OCI-LY1 (cell line): ENCODE measurements around the gene SPACDR.

Experiments
- H2AFZ ChIP-seq: fragments of 200-600 bp; sonication (generic), shearing (Covaris generic); 2 replicates; pipeline ENCODE4 v1.6.0; 2014; ENCODE audit warnings: antibody characterized with exemption, mild to moderate bottlenecking, low read length
- H3F3A ChIP-seq: fragments of 200-600 bp; sonication (generic), shearing (Covaris generic); 2 replicates; pipeline ENCODE4 v1.6.0; 2014; ENCODE audit warnings: mild to moderate bottlenecking, antibody characterized with exemption, low read length, moderate library complexity; ENCODE audit not compliant: insufficient read depth
- H3K27ac ChIP-seq: fragments of 200-600 bp; sonication (generic); 2 replicates; pipeline ENCODE4 v1.5.1; 2014; ENCODE audit warnings: low read length, mixed run types, mild to moderate bottlenecking, low read depth; ENCODE audit not compliant: poor library complexity, severe bottlenecking
- H3K27me3 ChIP-seq: fragments of 200-600 bp; sonication (generic); 2 replicates; pipeline ENCODE4 v1.6.0; 2014; ENCODE audit warnings: antibody characterized with exemption, mild to moderate bottlenecking, low read length, moderate library complexity; ENCODE audit not compliant: insufficient read depth
- H3K36me3 ChIP-seq: fragments of 200-600 bp; sonication (generic); 2 replicates; pipeline ENCODE4 v1.6.1; 2014; ENCODE audit warnings: mild to moderate bottlenecking, antibody characterized with exemption, low read length, moderate library complexity, mixed read lengths; ENCODE audit not compliant: insufficient read depth
- H3K4me1 ChIP-seq: fragments of 200-600 bp; sonication (generic); 2 replicates; pipeline ENCODE4 v1.5.1; 2014; ENCODE audit warnings: mild to moderate bottlenecking, low read length, moderate library complexity; ENCODE audit not compliant: insufficient read depth, severe bottlenecking
- H3K4me2 ChIP-seq: fragments of 200-600 bp; sonication (generic), shearing (Covaris generic); 2 replicates; pipeline ENCODE4 v1.6.1; 2014; ENCODE audit warnings: low read length
- H3K4me3 ChIP-seq: fragments of 200-600 bp; sonication (generic); 2 replicates; pipeline ENCODE4 v1.5.1; 2014; ENCODE audit warnings: low read length, low read depth, mild to moderate bottlenecking, mixed read lengths; ENCODE audit not compliant: poor library complexity, severe bottlenecking
- H3K79me2 ChIP-seq: fragments of 200-600 bp; shearing (Covaris generic); 2 replicates; pipeline ENCODE4 v1.6.1; 2016; ENCODE audit warnings: mixed run types, low read length, mixed read lengths; ENCODE audit not compliant: insufficient read depth
- H3K9ac ChIP-seq: fragments of 200-600 bp; sonication (generic), shearing (Covaris generic); 2 replicates; pipeline ENCODE4 v1.6.1; 2014; ENCODE audit warnings: mild to moderate bottlenecking, low read length, mixed read lengths
- H3K9me2 ChIP-seq: fragments of 200-600 bp; sonication (generic), shearing (Covaris generic); 2 replicates; pipeline ENCODE4 v1.6.1; 2014; ENCODE audit warnings: low read depth, mild to moderate bottlenecking, low read length, mixed read lengths
- H3K9me3 ChIP-seq: fragments of 200-600 bp; shearing (Covaris generic); 2 replicates; pipeline ENCODE4 v1.6.1; 2014; ENCODE audit warnings: low read length, mixed read lengths
- H4K20me1 ChIP-seq: fragments of 200-600 bp; sonication (generic), shearing (Covaris generic); 2 replicates; pipeline ENCODE4 v1.6.0; 2016; ENCODE audit warnings: mild to moderate bottlenecking, low read length; ENCODE audit not compliant: insufficient read depth
- EZH2 ChIP-seq: fragments of 200-600 bp; sonication (generic), shearing (Covaris generic); IDR thresholded peaks from 2 replicates; pipeline ENCODE4 v1.8.0; 2017; ENCODE audit warnings: borderline replicate concordance, mixed run types, mild to moderate bottlenecking, antibody characterized with exemption, low read length, moderate library complexity, mixed read lengths
- TF ChIP-seq, protein P1 (sequence below): fragments of 200-600 bp; sonication (generic), shearing (Covaris generic); IDR thresholded peaks from 2 replicates; pipeline ENCODE4 v1.5.1; 2017; ENCODE audit warnings: mild to moderate bottlenecking, antibody characterized with exemption, low read length, moderate library complexity, mixed read lengths

The SPACDR gene

GRCh38 chr7:100472854-100473499 is 8.9 kb upstream of the SPACDR start:
- Histone ChIP-seq H3K9me3 (no peaks in the 10 kb centered on the region), H2AFZ (no peak overlapping the region), H4K20me1 (no peaks in the 10 kb centered on the region), H3K4me2 (no peak overlapping the region; the same call in 1 of the 2 replicates), H3K79me2 (no peaks in the 10 kb centered on the region), H3K36me3 (peaks cover 22% of the 10 kb centered on the region), H3K27ac (no peak overlapping the region), H3K9me2 (no peaks in the 10 kb centered on the region), H3K27me3 (no peaks in the 10 kb centered on the region), H3F3A (no peaks in the 10 kb centered on the region), H3K4me1 (peaks cover 32% of the 10 kb centered on the region), H3K4me3 (no peak overlapping the region), H3K9ac (no peak overlapping the region; the same call in 1 of the 2 replicates)
- no peak for TF ChIP-seq EZH2
- TF ChIP-seq, protein P1, sequence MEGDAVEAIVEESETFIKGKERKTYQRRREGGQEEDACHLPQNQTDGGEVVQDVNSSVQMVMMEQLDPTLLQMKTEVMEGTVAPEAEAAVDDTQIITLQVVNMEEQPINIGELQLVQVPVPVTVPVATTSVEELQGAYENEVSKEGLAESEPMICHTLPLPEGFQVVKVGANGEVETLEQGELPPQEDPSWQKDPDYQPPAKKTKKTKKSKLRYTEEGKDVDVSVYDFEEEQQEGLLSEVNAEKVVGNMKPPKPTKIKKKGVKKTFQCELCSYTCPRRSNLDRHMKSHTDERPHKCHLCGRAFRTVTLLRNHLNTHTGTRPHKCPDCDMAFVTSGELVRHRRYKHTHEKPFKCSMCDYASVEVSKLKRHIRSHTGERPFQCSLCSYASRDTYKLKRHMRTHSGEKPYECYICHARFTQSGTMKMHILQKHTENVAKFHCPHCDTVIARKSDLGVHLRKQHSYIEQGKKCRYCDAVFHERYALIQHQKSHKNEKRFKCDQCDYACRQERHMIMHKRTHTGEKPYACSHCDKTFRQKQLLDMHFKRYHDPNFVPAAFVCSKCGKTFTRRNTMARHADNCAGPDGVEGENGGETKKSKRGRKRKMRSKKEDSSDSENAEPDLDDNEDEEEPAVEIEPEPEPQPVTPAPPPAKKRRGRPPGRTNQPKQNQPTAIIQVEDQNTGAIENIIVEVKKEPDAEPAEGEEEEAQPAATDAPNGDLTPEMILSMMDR: no peak

DNA sequence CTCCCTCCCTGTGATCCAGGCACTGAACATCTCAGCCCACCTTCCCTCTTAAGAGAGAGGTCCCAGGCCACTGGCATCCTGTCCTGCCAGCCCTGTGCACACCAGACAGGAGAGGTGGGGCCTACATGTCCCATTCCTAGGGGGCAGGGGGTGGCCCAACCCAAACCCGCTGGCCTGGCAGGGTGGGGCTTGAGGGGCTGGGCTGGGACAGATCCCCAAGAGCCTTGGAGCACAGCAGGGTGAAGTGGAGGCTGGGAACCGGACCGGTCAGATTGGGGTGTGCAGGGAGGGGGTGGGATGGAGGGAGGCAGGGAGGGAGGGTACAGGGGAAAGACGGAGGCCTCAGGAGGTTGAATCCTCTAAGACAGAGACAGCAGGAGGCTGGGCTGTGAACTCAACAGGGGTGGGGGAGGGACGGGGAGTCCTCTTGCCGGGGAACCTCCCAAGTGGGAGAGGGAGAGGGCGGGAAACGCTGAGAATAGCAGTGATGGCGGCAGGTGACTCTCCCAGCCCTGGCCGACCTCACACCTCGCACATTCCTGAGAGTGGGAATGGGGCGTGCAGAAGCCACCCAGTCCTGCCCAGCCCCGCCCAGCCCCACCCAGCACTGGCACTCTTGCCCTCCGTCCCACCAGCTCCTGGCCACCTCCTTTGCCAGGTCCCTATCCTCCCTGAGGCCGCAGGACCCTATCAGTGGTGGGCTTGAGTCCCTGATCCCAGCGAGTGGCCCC is 8.2 kb upstream of the SPACDR start:
- Histone ChIP-seq H2AFZ (no peak overlapping the region), H3K36me3 (peaks cover 25% of the 10 kb centered on the region), H3K4me3 (no peak overlapping the region), H4K20me1 (no peaks in the 10 kb centered on the region), H3K79me2 (no peaks in the 10 kb centered on the region), H3K9ac (no peak overlapping the region), H3K27ac (no peak overlapping the region), H3F3A (no peaks in the 10 kb centered on the region), H3K4me1 (peaks cover 25% of the 10 kb centered on the region), H3K9me2 (no peaks in the 10 kb centered on the region), H3K9me3 (no peaks in the 10 kb centered on the region), H3K27me3 (no peaks in the 10 kb centered on the region), H3K4me2 (no peak overlapping the region)
- TF ChIP-seq, protein P1: no peak
- no peak for TF ChIP-seq EZH2

DNA sequence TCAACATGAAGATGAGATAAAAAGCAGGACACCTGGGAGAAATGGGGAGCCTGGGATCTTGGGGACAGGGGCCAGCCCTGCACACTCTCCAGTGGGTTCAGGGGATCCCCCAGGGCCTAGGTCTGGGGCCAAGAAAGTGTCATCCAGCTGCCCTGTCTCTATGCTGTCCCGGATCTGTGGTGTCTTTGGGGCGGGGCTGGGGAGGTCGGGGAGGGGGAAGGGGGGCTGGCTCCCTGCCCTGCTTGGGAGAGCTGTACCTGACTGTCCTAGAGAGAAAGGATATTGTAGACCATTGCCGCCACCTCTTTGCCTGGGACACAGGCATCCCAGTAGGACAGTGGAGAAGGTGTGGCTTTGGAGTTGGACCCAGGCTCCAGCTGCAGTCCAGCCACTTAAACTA is 7.0 kb upstream of the SPACDR start:
- H3K4me1 ChIP-seq: peaks cover 13% of the 10 kb centered on the region
- no peaks in the 10 kb centered on the region for H3K9me2 ChIP-seq
- H3F3A ChIP-seq: no peaks in the 10 kb centered on the region
- no peak overlapping the region for H3K9ac ChIP-seq
- H3K4me3 ChIP-seq: no peak overlapping the region
- H3K27me3 ChIP-seq: no peaks in the 10 kb centered on the region
- H4K20me1 ChIP-seq: no peaks in the 10 kb centered on the region
- no peak overlapping the region for H2AFZ ChIP-seq
- H3K36me3 ChIP-seq: peaks cover 30% of the 10 kb centered on the region
- no peak overlapping the region for H3K27ac ChIP-seq
- H3K4me2 ChIP-seq: no peak overlapping the region
- TF ChIP-seq EZH2: no peak
- TF ChIP-seq, protein P1: no peak
- no peaks in the 10 kb centered on the region for H3K79me2 ChIP-seq
- H3K9me3 ChIP-seq: no peaks in the 10 kb centered on the region
